22Rv1 (cell line): Measurements from ENCODE around the gene ZNF177.
"Not testable (repeated sequence)": the region's sequence is repeated elsewhere in the genome, so short reads cannot be mapped to it uniquely, and the experiment has no call there.

Experiments
- H3K27ac ChIP-seq: fragments of 450-650 bp; 2 replicates; pipeline ENCODE4 v1.5.1; 2017
- CTCF ChIP-seq: fragments of 450-650 bp; IDR thresholded peaks from 2 replicates; pipeline ENCODE4 v1.5.1; 2017; ENCODE audit warnings: mild to moderate bottlenecking
- ZFX ChIP-seq: fragments of 450-650 bp; IDR thresholded peaks from 2 replicates; pipeline ENCODE4 v1.6.1; 2017; ENCODE audit warnings: antibody characterized with exemption, borderline replicate concordance

Gene ZNF177

GRCh38 chr19:9362905-9363304, at the start of gene ZNF177:
ZNF177 (plus strand) TSS chr19:9363013; CDS start chr19:9378312, 15,299 bp downstream.
- no peak within 1 kb of the TSS for H3K27ac ChIP-seq
- TF ChIP-seq ZFX (no peak), CTCF (no peak)

DNA sequence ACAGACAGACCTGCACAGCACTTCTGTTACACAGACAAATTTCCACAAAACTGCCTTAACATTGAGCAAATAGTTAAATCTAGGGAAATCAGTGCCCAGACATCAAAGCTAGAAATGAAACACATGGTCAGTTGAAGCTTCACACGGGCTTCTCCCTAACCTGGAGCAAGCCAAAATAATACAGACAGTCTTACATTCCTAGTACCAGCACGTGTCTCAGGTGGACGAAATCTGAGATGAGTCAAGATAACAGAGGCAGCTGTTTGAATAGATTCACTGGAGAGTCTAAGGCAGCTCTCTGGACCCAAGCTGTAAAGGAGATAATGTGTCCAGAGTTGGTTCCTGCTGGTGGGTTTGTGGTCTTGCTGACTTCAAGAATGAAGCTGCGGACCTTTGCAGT, 49.1 kb upstream of the ZNF177 start:
- no peak overlapping the region for H3K27ac ChIP-seq
- TF ChIP-seq ZFX: no peak
- TF ChIP-seq CTCF: no peak

DNA sequence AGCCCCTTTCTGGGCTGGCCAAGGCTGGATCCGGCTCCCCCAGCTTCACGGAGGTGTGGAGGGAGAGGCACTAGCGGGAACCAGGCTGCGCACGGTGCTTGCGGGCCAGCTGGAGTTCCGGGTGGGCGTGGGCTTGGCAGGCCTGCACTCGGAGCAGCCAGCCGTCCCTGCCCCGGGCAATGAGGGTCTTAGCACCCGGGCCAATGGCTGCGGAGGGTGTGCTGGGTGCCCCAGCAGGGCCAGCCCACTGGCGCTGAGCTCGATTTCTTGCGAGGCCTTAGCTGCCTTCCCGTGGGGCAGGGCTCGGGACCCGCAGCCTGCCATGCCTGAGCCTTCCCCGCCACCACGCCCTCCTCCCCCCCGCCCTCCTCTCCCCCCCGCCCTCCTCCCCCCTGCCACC, 41.5 kb upstream of the ZNF177 start:
- no peak overlapping the region for H3K27ac ChIP-seq
- TF ChIP-seq CTCF (no peak), ZFX (no peak)

DNA sequence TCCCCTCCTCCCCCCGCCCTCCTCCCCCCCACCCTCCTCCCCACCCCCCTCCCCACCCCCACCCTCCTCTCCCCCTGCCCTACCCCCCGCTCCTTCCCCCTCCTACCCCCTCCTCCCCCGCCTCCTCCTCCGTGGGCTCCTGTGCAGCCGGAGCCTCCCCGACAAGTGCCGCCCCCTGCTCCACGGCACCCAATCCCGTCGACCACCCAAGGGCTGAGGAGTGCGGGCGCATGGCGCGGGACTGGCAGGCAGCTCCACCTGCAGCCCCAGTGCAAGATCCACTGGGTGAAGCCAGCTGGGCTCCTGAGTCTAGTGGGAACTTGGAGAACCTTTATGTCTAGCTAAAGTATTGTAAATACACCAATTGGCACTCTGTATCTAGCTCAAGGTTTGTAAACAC, 41.1 kb upstream of the ZNF177 start:
- H3K27ac ChIP-seq: not testable (repeated sequence)

DNA sequence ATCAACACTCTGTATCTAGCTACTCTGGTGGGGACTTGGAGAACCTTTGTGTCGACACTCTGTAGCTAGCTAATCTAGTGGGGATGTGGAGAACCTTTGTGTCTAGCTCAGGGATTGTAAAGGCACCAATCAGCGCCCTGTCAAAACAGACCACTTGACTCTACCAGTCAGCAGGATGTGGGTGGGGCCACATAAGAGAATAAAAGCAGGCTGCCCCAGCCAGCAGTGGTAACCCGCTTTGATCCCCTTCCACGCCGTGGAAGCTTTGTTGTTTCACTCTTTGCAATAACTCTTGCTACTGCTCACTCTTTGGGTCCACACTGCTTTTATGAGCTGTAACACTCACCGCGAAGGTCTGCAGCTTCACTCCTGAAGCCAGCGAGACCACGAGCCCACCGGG, 40.6 kb upstream of the ZNF177 start:
- not testable (repeated sequence) for H3K27ac ChIP-seq

DNA sequence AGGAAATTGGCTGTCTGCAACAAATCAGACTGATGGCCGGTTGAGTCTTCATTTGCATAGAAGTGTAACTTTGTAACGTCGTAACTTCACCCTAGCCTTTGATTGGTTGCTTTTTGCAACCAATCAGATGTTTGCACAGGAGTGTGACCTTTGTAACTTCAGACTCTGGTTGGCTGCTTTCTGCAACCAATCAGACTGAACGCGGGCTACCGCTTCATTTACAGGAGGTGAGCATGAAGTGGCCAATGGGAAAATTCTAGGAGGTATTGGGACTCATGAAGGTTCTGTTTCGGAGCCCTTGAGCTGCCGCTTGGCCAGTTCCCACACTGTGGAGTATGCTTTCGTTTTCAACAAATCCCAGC, 39.3 kb upstream of the ZNF177 start:
- TF ChIP-seq ZFX: no peak
- TF ChIP-seq CTCF: no peak
- peak overlapping the region; percentile 83 for H3K27ac ChIP-seq

- peak within 1 kb of the TSS; percentile 83 for H3K27ac ChIP-seq
- TF ChIP-seq ZFX: no peak
- TF ChIP-seq CTCF: peak; percentile 21; the same call in 1 of the 2 replicates
Observed at GRCh38 chr19:9323919-9324583, 38.8 kb upstream of the ZNF177 start, which contains the start of gene ZNF559. ZNF559 (plus strand) TSS chr19:9324179; CDS start chr19:9338550, 14,371 bp downstream.

- TF ChIP-seq CTCF (no peak), ZFX (no peak)
- peak overlapping the region; percentile 83 for H3K27ac ChIP-seq
Observed at GRCh38 chr19:9324584-9324962, 38.2 kb upstream of the ZNF177 start.
